Smooth muscle cell (in vitro differentiated cells): ENCODE measurements around the gene KRTAP5-1. TPM values are rescaled to one million over a fixed set of nuclear protein-coding genes. Genes with fewer than 3 reads are reported as not detected.

Experiments used
- DNase-seq: peaks from one replicate; lab custom pipeline; 2025; ENCODE audit not compliant: unreplicated experiment; lab: John Stamatoyannopoulos, UW
- H2AFZ ChIP-seq: fragments of 200-600 bp; sonication (generic); 2 replicates; pipeline ENCODE4 v1.6.0; 2016; ENCODE audit warnings: antibody characterized with exemption, low read depth, mild to moderate bottlenecking
- H3F3A ChIP-seq: fragments of 200-600 bp; sonication (generic); 2 replicates; pipeline ENCODE4 v1.6.0; 2017; ENCODE audit warnings: antibody characterized with exemption, low read depth
- H3K27ac ChIP-seq: fragments of 200-600 bp; sonication (generic); 2 replicates; pipeline ENCODE4 v1.5.1; 2016; ENCODE audit warnings: low read depth, mild to moderate bottlenecking
- H3K27me3 ChIP-seq: fragments of 200-600 bp; sonication (generic); 2 replicates; pipeline ENCODE4 v1.6.1; 2016; ENCODE audit warnings: low read depth, mild to moderate bottlenecking
- H3K36me3 ChIP-seq: fragments of 200-600 bp; sonication (generic); 2 replicates; pipeline ENCODE4 v1.5.1; 2016; ENCODE audit warnings: low read depth
- H3K4me1 ChIP-seq: fragments of 200-600 bp; sonication (generic); 2 replicates; pipeline ENCODE4 v1.5.1; 2016; ENCODE audit warnings: low read depth
- H3K4me2 ChIP-seq: fragments of 200-600 bp; sonication (generic); 2 replicates; pipeline ENCODE4 v1.6.0; 2016; ENCODE audit warnings: mild to moderate bottlenecking
- H3K4me3 ChIP-seq: fragments of 200-600 bp; sonication (generic); 2 replicates; pipeline ENCODE4 v1.5.1; 2016; ENCODE audit warnings: mild to moderate bottlenecking
- H3K79me2 ChIP-seq: fragments of 200-600 bp; sonication (generic); 2 replicates; pipeline ENCODE4 v1.6.0; 2016; ENCODE audit warnings: low read depth, mild to moderate bottlenecking
- H3K9ac ChIP-seq: fragments of 200-600 bp; sonication (generic); 2 replicates; pipeline ENCODE4 v1.6.0; 2016; ENCODE audit warnings: low read depth
- H3K9me3 ChIP-seq: fragments of 200-600 bp; sonication (generic); replicated peaks from 2 replicates; pipeline ENCODE4 v1.5.1; 2016; ENCODE audit warnings: low read depth
- H4K20me1 ChIP-seq: fragments of 200-600 bp; sonication (generic); 2 replicates; pipeline ENCODE4 v1.6.0; 2016; ENCODE audit warnings: low read depth
- WGBS: methylation state at CpG from one replicate; pipeline ENCODE4 v1.1.7; 2016; ENCODE audit warnings: low lambda C conversion rate; 5-methylcytosine and 5-hydroxymethylcytosine counted together
- polyA plus RNA-seq: library from polyadenylated mRNA; unstranded; fragments of >200 nt; fragmentation: Nextera tagmentation; extraction: Ambion mirVana; gene quantifications from 2 replicates; pipeline ENCODE4 v1.2.1, GENCODE V29; 2016
- total RNA-seq: library from RNA; depleted of rRNA; stranded (reverse); fragments of >200 nt; gene quantifications from 2 replicates; pipeline ENCODE4 v1.2.3, GENCODE V29; 2014
- TF ChIP-seq, protein P1 (sequence below): fragments of 200-600 bp; sonication (generic); IDR thresholded peaks from 2 replicates; pipeline ENCODE4 v1.5.1; 2017; ENCODE audit warnings: borderline replicate concordance, mild to moderate bottlenecking, antibody characterized with exemption; ENCODE audit not compliant: insufficient read depth, poor library complexity, severe bottlenecking

Gene KRTAP5-1
- total and polyA plus RNA-seq, 2 experiments from 2014 or later, result not detected

GRCh38 chr11:1541474-1542204 lies 43.4 kb downstream of the KRTAP5-1 start:
- peaks cover 9% of the 10 kb centered on the region for H3K79me2 ChIP-seq
- peaks cover 57% of the 10 kb centered on the region for H3K27me3 ChIP-seq
- TF ChIP-seq, protein P1, sequence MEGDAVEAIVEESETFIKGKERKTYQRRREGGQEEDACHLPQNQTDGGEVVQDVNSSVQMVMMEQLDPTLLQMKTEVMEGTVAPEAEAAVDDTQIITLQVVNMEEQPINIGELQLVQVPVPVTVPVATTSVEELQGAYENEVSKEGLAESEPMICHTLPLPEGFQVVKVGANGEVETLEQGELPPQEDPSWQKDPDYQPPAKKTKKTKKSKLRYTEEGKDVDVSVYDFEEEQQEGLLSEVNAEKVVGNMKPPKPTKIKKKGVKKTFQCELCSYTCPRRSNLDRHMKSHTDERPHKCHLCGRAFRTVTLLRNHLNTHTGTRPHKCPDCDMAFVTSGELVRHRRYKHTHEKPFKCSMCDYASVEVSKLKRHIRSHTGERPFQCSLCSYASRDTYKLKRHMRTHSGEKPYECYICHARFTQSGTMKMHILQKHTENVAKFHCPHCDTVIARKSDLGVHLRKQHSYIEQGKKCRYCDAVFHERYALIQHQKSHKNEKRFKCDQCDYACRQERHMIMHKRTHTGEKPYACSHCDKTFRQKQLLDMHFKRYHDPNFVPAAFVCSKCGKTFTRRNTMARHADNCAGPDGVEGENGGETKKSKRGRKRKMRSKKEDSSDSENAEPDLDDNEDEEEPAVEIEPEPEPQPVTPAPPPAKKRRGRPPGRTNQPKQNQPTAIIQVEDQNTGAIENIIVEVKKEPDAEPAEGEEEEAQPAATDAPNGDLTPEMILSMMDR, result no peak
- no peak overlapping the region for H3K4me2 ChIP-seq
- no peaks in the 10 kb centered on the region for H3K9me3 ChIP-seq
- H3F3A ChIP-seq, result no peaks in the 10 kb centered on the region
- no peaks in the 10 kb centered on the region for H3K4me1 ChIP-seq
- no peak overlapping the region for H2AFZ ChIP-seq
- no peaks in the 10 kb centered on the region for H3K36me3 ChIP-seq
- DNase-seq, result no peak
- no peak overlapping the region for H3K4me3 ChIP-seq
- H3K27ac ChIP-seq, result no peak overlapping the region
- H3K9ac ChIP-seq, result no peak overlapping the region
- 86% methylated on average over 22 of the region's 22 CpGs for WGBS
- peaks cover 8% of the 10 kb centered on the region for H4K20me1 ChIP-seq

DNA sequence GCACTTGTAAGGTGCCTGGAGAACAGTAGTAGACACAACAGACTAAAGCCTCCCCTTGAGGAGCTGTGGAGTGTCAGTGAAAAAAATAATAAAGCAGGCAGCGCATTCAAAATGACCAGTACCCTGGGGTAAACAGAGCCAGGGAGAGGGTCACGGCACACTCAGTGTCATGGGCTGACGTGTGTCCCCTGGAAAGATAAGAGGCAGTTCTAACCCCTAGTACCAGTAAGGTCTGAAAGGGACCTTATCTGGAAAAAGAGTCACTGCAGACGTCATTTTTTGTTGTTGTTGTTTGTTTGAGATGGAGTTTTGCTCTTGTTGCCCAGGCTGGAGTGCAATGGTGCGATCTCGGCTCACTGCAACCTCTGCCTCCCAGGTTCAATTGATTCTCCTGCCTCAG lies 45.0 kb downstream of the KRTAP5-1 start:
- TF ChIP-seq, protein P1, result no peak
- Histone ChIP-seq H3K27me3 (peaks cover 41% of the 10 kb centered on the region), H3K4me2 (no peak overlapping the region), H3K4me1 (no peaks in the 10 kb centered on the region), H3K79me2 (peaks cover 25% of the 10 kb centered on the region), H3K27ac (no peak overlapping the region), H3K4me3 (no peak overlapping the region), H3K9ac (no peak overlapping the region), H4K20me1 (peaks cover 24% of the 10 kb centered on the region), H3K36me3 (no peaks in the 10 kb centered on the region), H2AFZ (no peak overlapping the region), H3F3A (no peaks in the 10 kb centered on the region), H3K9me3 (no peaks in the 10 kb centered on the region)
- no peak for DNase-seq
- 91% methylated on average over 6 of the region's 6 CpGs for WGBS

GRCh38 chr11:1538153-1538552 lies 46.9 kb downstream of the KRTAP5-1 start:
- Histone ChIP-seq H3K36me3 (no peaks in the 10 kb centered on the region), H3K27me3 (peaks cover 27% of the 10 kb centered on the region), H3K79me2 (peaks cover 35% of the 10 kb centered on the region), H3F3A (no peaks in the 10 kb centered on the region), H3K4me2 (no peak overlapping the region), H3K9me3 (no peaks in the 10 kb centered on the region), H3K4me1 (no peaks in the 10 kb centered on the region), H3K9ac (no peak overlapping the region), H3K27ac (no peak overlapping the region), H2AFZ (no peak overlapping the region), H3K4me3 (no peak overlapping the region), H4K20me1 (peaks cover 41% of the 10 kb centered on the region)
- TF ChIP-seq, protein P1, result no peak
- no peak for DNase-seq
- WGBS, result 81% methylated on average over 5 of the region's 5 CpGs
